GM13977 (cell line): Measurements from ENCODE around the gene NHP2.
"Not testable (repeated sequence)": the region's sequence is repeated elsewhere in the genome, so short reads cannot be mapped to it uniquely, and the experiment has no call there.

Experiments used
- DNase-seq: peaks from one replicate; pipeline ENCODE4 v3.0.0; 2012; ENCODE audit warnings: low spot score
- CTCF ChIP-seq: IDR thresholded peaks from 2 replicates; pipeline ENCODE4 v1.5.1; 2012; ENCODE audit warnings: mild to moderate bottlenecking, control low read depth; ENCODE audit not compliant: insufficient read depth; ENCODE audit errors: extremely low read depth, missing control alignments
- in situ Hi-C: fragments of 300-500 bp; cut with MboI; formaldehyde crosslinking; loops from one replicate; pipeline ENCODE4 v1.12.0; 2022; ENCODE audit warnings: low sequenced_read_pairs, low pct_unique_long_range_greater_than_20kb, mixed read lengths, inconsistent platforms; ENCODE audit not compliant: unreplicated experiment

NHP2 gene

GRCh38 chr5:178136990-178137389, 16.7 kb downstream of the NHP2 start:
- TF ChIP-seq CTCF: no peak
- no peak for DNase-seq
- in situ Hi-C loops: no loop called here

- in situ Hi-C loops: no loop called here
- TF ChIP-seq CTCF: no peak
- DNase-seq: peak; percentile 50
Observed at GRCh38 chr5:178131446-178131996, 22.2 kb downstream of the NHP2 start.

- no peak for TF ChIP-seq CTCF
- in situ Hi-C loops: no loop called here
- peak; percentile 95 for DNase-seq
Observed at GRCh38 chr5:178130576-178131445, 22.9 kb downstream of the NHP2 start, which contains the start of gene RMND5B. RMND5B (plus strand) TSS chr5:178131014; CDS start chr5:178138120, 7,106 bp downstream.

GRCh38 chr5:178130234-178130575, 23.5 kb downstream of the NHP2 start:
- in situ Hi-C loops: not testable (repeated sequence)

GRCh38 chr5:178129296-178129695, 24.4 kb downstream of the NHP2 start:
- DNase-seq: no peak
- no peak for TF ChIP-seq CTCF
- in situ Hi-C loops: no loop called here

More at GRCh38 chr5:178130234-178130575, 23.5 kb downstream of the NHP2 start:
- DNase-seq: not testable (repeated sequence)

- in situ Hi-C loops, DNase-seq: not testable (repeated sequence)
Observed at GRCh38 chr5:178127300-178128009, 26.2 kb downstream of the NHP2 start.

GRCh38 chr5:178126556-178126955, 27.1 kb downstream of the NHP2 start:
- DNase-seq: no peak
- TF ChIP-seq CTCF: no peak
- in situ Hi-C loops: no loop called here
